Anterior cingulate cortex (tissue), 58 donors: ENCODE results near the gene PRRX1.

ENCODE experiments used
- DNase-seq, 58 donors: peaks; one replicate each; lab custom pipeline; 2025; lab: John Stamatoyannopoulos, UW

The PRRX1 gene

GRCh38 chr1:170663404-170664092 is 383 bp upstream of the PRRX1 start:
- peak in 1 of 58 donors; percentile 18 for DNase-seq

DNA sequence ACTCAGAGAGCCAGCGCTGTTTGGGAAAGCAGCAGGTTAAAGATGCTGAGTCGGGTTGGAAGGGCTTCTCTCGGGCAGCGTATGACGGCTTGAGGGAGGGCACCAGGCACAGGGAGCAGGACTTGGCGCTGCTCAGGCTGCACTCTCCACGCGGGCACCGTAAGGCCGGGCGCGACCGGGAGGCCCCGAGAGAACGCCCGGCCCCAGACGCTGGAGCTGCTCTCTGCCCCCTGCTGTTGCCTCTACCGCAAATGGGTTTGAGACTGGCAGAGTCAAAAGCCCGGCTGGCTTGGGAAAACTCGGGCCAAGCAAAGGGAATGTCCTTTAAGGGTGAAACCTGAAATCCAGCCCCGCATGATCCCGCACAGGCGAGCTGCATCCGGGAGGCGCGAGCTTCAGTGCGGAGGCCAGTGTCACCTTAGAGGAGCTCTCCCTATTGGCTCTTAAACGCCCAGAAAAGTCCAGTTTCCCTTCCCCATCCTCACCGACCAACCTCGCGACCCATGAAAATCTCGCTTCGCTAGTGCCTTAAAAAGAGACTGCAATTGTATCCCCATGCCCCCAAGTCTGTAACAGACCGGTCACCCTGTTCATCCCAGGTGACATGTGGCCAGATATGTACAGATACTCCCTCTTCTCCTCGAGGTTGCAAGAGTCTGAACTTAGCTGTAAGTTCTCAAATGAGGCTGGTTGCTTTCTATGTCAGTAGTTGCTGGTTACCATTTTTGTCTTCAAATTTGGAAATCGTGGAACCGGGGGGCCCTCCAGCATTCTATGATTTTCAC is 1.1 kb downstream of the PRRX1 start:
- DNase-seq: peak in 23 of 58 donors; percentile 16 to 60 (median 35)

- peak in 1 of 58 donors; percentile 12 for DNase-seq
These were observed 1.7 kb downstream of the PRRX1 start for GRCh38 chr1:170665629-170666028.

DNA sequence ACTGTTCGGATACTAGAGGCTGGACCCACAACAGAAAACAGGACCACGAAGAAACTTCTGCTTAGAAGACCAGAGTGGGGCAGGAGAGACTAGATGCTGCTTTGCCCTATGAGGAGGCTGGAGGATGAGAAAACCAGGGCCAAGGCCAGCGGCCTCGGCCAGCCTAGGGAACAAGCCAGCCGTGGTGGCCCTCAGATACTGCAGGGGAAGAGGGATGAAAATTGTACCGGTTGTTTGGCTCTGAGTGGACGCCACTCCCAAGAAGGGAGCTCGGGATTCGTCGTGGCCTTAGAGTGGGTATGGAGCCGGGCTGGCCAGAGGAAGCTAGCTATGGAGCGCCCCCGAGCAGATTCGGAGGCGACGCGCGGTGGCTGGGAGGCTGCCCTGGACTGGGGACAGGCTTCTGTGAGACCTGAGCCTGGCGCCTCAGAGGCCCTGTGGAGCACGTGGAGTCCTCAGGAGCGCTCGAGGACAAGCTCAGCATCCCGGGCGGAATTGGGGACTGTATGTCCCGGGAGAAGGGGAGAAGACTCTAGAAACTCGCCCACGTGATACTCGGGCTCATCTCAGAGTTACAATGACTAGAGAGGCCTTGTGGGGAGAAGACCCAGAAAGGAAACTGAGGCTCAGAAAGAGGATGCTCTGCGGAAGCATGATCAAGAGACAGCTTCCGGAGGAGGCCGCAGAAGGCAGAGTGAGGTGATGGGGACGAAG is 2.8 kb downstream of the PRRX1 start:
- DNase-seq: peak in 1 of 58 donors; percentile 2

DNA sequence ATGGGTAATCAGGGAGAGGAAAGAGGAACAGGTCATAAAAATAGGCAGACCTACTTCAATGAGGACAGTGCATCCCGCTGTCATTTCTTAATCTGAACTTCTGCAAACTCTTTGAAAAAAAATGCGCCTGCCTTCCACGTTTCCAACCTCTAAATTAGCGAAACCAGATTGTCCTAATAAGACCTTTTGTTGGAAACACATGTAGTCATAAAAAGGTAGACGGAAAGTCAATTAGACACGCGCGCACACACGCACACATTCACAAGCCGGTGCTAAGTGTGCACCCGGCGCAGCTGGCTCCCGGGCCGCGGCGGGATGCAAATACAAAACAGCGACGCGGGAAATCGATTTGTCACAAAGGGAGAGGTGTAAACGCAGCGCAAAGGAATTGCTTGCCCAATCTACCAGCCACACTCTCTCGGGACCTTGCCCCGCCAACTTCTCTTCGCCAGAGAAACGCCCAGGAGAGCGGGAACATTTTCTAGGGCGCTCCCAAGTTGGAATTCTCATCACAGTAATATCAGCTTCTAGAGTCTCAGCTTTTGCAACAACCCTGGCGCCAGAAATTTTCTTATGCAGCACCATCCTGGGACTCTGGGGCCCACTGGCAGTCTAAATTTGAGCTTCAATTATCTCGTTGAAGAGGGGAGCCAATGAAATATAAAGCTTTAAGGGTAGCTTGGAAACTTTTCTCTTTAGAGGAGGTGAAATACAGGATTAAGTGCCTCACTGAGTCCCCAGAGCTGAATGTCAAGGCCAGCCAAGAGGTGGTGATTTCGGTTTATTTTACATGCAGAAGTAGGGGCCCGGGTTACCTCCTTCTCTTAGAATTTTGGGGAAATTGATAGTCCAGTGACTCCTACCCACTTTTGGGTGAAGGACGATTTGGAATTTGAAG is 4.5 kb downstream of the PRRX1 start:
- peak in 3 of 58 donors; percentile 1 to 20 (median 13) for DNase-seq

GRCh38 chr1:170669107-170669445 is 5.1 kb downstream of the PRRX1 start:
- DNase-seq: no peak

DNA sequence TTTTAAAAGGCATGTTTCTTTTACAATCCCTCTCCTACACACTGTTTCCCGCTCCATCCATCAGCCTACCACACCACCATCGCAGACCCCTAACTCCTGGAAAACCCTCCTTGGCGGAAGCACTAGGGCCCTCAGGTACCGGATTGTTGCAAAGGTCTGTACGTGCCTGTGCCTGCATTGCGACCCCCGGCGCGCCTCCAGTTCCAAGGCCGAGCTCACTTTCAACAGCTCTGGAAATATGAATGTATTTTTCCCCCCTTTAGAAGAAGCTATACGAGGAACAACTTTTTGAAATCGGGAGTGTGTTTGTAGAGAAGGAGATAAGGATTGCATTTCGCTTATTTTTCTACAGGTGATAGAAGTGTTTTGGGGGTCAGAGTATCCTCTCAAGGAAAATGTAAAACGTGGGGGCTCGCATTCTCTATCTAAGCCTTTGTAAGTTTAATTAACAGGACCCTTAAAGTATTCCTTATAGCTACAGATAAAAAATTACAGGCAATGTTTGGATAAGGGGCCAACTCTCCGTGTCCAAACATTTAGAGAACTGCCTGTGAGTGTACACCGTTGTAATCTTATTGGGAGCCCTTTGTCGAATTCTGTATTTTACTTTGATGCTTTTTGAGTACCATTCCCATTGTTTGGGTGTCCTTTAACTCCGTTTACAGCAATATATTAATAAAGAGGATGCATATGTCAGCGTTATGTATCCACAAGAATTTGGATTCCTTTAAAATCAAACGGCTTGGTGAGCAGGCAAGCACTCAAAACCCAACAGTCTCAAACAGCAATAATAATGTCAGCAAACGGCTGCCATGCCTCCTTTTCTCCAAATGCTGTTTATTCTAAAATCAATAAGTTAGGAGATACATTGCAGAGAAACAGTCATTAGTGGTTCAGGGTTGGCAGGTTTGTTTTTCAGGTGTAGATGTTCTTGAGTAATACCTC is 5.9 kb downstream of the PRRX1 start:
- DNase-seq: no peak

DNA sequence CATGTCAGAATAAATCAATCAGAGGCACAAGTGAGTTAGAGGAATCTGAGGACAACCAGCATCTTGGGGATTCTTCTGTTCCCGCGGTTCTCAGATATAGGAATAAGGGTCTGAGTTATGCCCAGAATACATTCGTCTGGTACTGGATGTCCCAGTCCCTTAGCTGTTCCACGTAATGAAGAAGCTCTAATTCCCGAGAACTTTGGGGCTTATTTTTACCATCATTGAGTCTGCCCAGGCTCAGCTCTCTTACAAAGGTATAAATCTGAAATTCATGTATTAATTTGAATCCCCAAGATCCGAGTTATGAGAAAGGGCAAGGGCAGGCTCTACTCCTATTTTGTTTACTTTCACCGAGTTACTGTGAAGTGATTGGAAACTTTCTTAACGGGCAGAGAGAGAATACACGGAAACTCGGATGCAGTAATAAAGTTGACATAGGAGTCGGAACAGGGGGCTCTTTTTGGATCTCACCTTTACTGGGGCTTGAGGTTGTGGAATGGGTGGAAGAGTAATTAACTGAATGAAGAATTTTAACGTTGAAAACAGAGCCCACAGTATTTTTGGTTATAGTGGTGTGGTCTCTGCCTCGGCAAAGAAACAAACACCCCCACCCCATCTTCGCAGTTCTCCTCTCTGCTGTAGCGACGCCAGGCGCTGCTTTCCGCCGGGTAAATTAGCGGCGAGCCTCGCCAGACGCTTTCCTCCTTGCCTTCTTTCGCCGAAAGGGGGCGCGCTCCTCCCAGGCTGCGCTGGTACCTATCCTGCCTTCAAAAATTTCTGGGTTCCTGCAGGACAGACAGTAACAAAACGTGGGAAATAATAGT is 7.1 kb downstream of the PRRX1 start:
- peak in 31 of 58 donors; percentile 3 to 66 (median 31) for DNase-seq

DNA sequence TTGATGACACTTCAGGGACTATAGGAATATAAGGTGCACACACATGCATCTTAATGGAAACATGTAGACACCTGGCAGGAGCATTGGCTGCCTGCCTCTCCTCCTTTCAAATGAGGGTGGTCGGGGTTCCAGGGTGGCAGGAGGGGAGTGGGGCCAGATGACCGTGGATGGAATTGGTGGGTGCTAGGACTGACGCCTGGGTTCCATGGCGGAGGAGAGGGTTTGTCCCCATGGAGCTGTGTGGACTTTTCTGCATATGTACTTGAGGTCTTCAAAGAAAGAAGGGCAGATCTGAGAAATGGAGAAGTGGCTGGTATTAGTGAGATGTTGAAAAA is 7.7 kb downstream of the PRRX1 start:
- no peak for DNase-seq

- no peak for DNase-seq
These were observed 8.4 kb downstream of the PRRX1 start for GRCh38 chr1:170672316-170672715.

DNA sequence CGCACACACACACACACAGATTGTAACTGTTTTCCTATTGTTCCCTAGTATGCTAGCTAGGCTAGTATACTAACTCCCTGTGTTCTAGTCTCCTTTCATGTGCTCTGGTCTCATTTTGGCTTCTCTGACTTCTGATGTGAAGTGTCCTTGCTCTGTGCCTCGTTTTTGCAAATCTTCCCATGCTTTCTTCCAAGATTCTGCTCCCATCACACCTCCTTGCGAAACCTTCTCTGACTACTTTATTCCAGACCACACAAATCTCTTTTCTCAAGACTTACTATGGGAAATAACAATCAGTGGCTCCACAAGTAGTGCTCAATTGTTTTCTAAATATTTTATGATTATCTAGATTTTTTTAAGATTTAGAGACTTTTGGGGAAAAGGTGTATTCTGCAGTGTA is 10.3 kb downstream of the PRRX1 start:
- no peak for DNase-seq

GRCh38 chr1:170674986-170675385 is 11.1 kb downstream of the PRRX1 start:
- DNase-seq: no peak

GRCh38 chr1:170675865-170676264 is 11.9 kb downstream of the PRRX1 start:
- no peak for DNase-seq

GRCh38 chr1:170676628-170677027 is 12.7 kb downstream of the PRRX1 start:
- DNase-seq: no peak

GRCh38 chr1:170678027-170678600 is 14.2 kb downstream of the PRRX1 start:
- no peak for DNase-seq

- no peak for DNase-seq
These were observed 16.5 kb downstream of the PRRX1 start for GRCh38 chr1:170680428-170680827.

GRCh38 chr1:170682169-170682568 is 18.2 kb downstream of the PRRX1 start:
- DNase-seq: no peak

DNA sequence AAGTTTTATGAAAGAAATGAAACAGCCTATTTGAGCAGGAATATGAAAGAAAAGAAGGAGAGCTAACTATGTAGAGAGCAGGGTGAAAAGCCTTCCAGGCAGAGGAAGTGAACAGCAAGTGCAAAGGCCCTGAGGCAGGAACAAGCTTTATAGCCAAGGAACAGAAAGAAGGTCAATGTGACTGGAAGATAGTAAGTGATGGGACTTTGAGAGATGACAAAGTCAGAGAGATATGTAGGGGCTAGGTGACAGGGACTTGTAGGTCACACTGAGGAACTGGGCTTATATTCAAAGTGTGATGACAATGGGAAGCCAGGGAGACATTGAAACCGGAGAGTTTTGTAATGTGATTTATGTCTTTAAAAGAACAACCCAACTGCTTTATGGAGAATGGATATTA is 18.9 kb downstream of the PRRX1 start:
- DNase-seq: no peak
